GM12878 (cell line): ENCODE results near the gene PPFIA4.

Source experiments
- CHD4 ChIP-seq: fragments of 200-600 bp; sonication (generic); IDR thresholded peaks from 2 replicates; pipeline ENCODE4 v1.6.1; 2016; ENCODE audit warnings: mild to moderate bottlenecking
- CREM ChIP-seq: IDR thresholded peaks from 2 replicates; pipeline ENCODE4 v1.6.1; 2014; ENCODE audit warnings: antibody characterized with exemption, low read depth
- EP300 ChIP-seq, 2 experiments: fragments of 150-350 bp in 1 of 2; IDR thresholded peaks; 2 replicates each; pipeline ENCODE4 v1.6.1; 2011 to 2012; ENCODE audit warnings: low read depth in 2 of 2, low read length in 2 of 2, borderline replicate concordance in 1 of 2, improper control_type of control experiment in 1 of 2, inconsistent platforms in 1 of 2; ENCODE audit not compliant: control insufficient read depth in 1 of 2
- NFYA ChIP-seq: IDR thresholded peaks from 2 replicates; pipeline ENCODE4 v1.6.1; 2011; ENCODE audit warnings: low read depth, mild to moderate bottlenecking, low read length, improper control_type of control experiment, borderline replicate concordance
- PKNOX1 ChIP-seq: fragments of 450-650 bp; IDR thresholded peaks from 2 replicates; pipeline ENCODE4 v1.6.1; 2016; ENCODE audit warnings: mild to moderate bottlenecking
- PRDM15 ChIP-seq: fragments of 450-650 bp; formaldehyde crosslinking; IDR thresholded peaks from 2 replicates; pipeline ENCODE4 v1.4.0; 2020; ENCODE audit warnings: mild to moderate bottlenecking, moderate library complexity
- RB1 ChIP-seq: fragments of 450-650 bp; formaldehyde crosslinking; IDR thresholded peaks from 2 replicates; pipeline ENCODE4 v1.6.1; 2017; ENCODE audit warnings: mild to moderate bottlenecking, borderline replicate concordance
- TARDBP ChIP-seq: IDR thresholded peaks from 2 replicates; pipeline ENCODE4 v1.6.1; 2016; ENCODE audit warnings: borderline replicate concordance
- TF ChIP-seq, protein P1 (sequence below): fragments of 450-650 bp; IDR thresholded peaks from 2 replicates; pipeline ENCODE4 v1.6.1; 2017; ENCODE audit warnings: mild to moderate bottlenecking
- TF ChIP-seq, protein P2 (sequence below): IDR thresholded peaks from 2 replicates; pipeline ENCODE4 v1.6.1; 2012; ENCODE audit warnings: low read length, inconsistent platforms
- TF ChIP-seq, protein P3 (sequence below), 3 experiments: IDR thresholded peaks in 2 of 3; conservative IDR thresholded peaks in 1 of 3; 2 replicates each; pipeline ENCODE4 v1.5.1; 2011; ENCODE audit warnings: low read depth in 3 of 3, low read length in 3 of 3, mild to moderate bottlenecking in 3 of 3, control low read depth in 2 of 3, moderate library complexity in 2 of 3, inconsistent platforms in 1 of 3, mixed read lengths in 1 of 3; ENCODE audit not compliant: control insufficient read depth in 2 of 3, insufficient read depth in 1 of 3; ENCODE audit errors: extremely low read depth in 1 of 3

DNA sequence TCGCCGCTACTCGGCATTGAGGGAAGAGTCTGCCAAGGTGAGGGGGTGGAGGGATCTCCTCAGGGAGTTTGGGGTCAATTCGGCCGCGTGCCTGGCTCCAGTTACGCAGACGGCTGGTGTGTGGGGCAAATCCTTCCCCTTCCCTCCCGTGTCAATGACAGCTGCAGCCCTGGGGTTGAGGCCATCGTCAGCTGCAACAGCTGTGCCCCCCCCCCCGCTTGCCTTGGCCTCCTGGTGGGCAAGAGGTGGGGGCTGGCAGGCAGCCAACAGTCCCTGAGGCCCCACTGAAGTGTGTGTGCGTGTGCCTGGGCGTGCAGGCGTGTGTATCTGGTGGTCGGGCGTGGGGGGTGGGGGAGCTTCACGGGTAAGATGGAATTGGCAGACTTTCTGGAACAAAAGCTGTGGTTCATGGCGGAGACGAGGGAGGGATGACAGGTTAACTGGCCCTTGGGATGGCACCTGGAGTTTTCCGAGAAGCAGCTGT is 25.6 kb downstream of the PPFIA4 start:
- TF ChIP-seq PKNOX1, result no peak
- TF ChIP-seq, protein P1, sequence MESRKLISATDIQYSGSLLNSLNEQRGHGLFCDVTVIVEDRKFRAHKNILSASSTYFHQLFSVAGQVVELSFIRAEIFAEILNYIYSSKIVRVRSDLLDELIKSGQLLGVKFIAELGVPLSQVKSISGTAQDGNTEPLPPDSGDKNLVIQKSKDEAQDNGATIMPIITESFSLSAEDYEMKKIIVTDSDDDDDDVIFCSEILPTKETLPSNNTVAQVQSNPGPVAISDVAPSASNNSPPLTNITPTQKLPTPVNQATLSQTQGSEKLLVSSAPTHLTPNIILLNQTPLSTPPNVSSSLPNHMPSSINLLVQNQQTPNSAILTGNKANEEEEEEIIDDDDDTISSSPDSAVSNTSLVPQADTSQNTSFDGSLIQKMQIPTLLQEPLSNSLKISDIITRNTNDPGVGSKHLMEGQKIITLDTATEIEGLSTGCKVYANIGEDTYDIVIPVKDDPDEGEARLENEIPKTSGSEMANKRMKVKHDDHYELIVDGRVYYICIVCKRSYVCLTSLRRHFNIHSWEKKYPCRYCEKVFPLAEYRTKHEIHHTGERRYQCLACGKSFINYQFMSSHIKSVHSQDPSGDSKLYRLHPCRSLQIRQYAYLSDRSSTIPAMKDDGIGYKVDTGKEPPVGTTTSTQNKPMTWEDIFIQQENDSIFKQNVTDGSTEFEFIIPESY, result no peak
- no peak for TF ChIP-seq TARDBP
- TF ChIP-seq NFYA, result no peak
- TF ChIP-seq, protein P2, sequence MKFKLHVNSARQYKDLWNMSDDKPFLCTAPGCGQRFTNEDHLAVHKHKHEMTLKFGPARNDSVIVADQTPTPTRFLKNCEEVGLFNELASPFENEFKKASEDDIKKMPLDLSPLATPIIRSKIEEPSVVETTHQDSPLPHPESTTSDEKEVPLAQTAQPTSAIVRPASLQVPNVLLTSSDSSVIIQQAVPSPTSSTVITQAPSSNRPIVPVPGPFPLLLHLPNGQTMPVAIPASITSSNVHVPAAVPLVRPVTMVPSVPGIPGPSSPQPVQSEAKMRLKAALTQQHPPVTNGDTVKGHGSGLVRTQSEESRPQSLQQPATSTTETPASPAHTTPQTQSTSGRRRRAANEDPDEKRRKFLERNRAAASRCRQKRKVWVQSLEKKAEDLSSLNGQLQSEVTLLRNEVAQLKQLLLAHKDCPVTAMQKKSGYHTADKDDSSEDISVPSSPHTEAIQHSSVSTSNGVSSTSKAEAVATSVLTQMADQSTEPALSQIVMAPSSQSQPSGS, result no peak
- TF ChIP-seq, protein P3, sequence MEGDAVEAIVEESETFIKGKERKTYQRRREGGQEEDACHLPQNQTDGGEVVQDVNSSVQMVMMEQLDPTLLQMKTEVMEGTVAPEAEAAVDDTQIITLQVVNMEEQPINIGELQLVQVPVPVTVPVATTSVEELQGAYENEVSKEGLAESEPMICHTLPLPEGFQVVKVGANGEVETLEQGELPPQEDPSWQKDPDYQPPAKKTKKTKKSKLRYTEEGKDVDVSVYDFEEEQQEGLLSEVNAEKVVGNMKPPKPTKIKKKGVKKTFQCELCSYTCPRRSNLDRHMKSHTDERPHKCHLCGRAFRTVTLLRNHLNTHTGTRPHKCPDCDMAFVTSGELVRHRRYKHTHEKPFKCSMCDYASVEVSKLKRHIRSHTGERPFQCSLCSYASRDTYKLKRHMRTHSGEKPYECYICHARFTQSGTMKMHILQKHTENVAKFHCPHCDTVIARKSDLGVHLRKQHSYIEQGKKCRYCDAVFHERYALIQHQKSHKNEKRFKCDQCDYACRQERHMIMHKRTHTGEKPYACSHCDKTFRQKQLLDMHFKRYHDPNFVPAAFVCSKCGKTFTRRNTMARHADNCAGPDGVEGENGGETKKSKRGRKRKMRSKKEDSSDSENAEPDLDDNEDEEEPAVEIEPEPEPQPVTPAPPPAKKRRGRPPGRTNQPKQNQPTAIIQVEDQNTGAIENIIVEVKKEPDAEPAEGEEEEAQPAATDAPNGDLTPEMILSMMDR (IDR thresholded peaks at IDR 0.05 in 2 of 3, conservative IDR thresholded peaks at IDR 0.05 in 1 of 3; ENCODE audit: control insufficient read depth in 2 of 3, extremely low read depth in 1 of 3, insufficient read depth in 1 of 3, low read depth in 3 of 3, low read length in 3 of 3), result no peak
- no peak for TF ChIP-seq RB1
- no peak for TF ChIP-seq EP300 (IDR thresholded peaks at IDR 0.05; ENCODE audit: borderline replicate concordance in 1 of 2, control insufficient read depth in 1 of 2, low read depth in 2 of 2, low read length in 2 of 2)
- TF ChIP-seq PRDM15 (CRISPR knock-in tag), result no peak
- no peak for TF ChIP-seq CREM
- no peak for TF ChIP-seq CHD4
